DMS114 treated with DMSO at 0.1 percent for 48 hours (cell line): ENCODE measurements around the gene CAPN8.

Source experiments
- DNase-seq: peaks from one replicate; lab custom pipeline; 2025; ENCODE audit not compliant: unreplicated experiment; lab: John Stamatoyannopoulos, UW

Gene CAPN8

GRCh38 chr1:223620297-223620897, 45.1 kb downstream of the CAPN8 start:
- no peak for DNase-seq

GRCh38 chr1:223618680-223619079, 46.8 kb downstream of the CAPN8 start:
- DNase-seq: no peak

GRCh38 chr1:223617323-223618070, 48.0 kb downstream of the CAPN8 start:
- DNase-seq: no peak

- DNase-seq: no peak
These were observed 48.9 kb downstream of the CAPN8 start for GRCh38 chr1:223616586-223616985.

DNA sequence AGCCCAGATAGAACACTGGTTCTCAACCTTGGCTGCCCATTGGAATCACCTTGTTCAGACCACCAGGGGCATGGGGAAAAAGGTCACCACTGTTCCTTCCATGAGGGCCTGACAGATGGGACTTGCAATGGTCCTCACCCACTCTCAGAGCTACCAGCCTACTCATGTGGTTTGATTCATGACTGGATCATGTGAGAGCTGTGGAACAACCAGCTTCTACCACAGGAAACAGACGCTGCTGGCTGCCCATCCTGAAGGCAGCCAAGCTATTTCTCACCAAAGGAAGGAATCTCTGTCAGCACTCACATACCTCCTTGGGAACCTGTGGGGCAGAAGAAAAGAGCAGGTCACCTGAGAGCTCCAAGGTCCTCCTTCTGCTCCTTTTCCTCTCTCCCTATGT, 53.6 kb downstream of the CAPN8 start:
- no peak for DNase-seq

- no peak for DNase-seq
These were observed 55.5 kb downstream of the CAPN8 start for GRCh38 chr1:223609977-223610376.

DNA sequence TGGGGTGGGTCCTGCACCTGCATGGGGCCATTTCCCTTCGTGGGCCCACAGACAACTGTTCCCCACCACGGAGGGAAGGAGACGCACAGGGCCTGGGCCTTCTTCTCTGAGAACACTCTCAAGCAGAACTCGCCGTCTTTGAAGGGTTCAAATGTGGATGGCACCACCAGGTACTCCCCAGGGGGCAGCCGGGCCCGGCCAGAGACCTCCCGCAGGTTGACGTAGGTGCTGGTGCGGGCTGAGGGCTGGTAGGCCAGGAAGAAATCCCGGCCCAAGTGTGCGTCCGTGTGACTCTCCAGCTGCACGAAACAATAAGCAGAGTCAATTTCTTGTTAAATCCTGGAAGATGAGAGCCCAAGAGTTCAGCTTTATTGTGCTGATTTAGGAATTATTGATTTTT, 56.4 kb downstream of the CAPN8 start:
- DNase-seq: no peak

- no peak for DNase-seq
These were observed 107.0 kb downstream of the CAPN8 start for GRCh38 chr1:223558512-223558911.

GRCh38 chr1:223557130-223557475, 108.4 kb downstream of the CAPN8 start:
- no peak for DNase-seq

DNA sequence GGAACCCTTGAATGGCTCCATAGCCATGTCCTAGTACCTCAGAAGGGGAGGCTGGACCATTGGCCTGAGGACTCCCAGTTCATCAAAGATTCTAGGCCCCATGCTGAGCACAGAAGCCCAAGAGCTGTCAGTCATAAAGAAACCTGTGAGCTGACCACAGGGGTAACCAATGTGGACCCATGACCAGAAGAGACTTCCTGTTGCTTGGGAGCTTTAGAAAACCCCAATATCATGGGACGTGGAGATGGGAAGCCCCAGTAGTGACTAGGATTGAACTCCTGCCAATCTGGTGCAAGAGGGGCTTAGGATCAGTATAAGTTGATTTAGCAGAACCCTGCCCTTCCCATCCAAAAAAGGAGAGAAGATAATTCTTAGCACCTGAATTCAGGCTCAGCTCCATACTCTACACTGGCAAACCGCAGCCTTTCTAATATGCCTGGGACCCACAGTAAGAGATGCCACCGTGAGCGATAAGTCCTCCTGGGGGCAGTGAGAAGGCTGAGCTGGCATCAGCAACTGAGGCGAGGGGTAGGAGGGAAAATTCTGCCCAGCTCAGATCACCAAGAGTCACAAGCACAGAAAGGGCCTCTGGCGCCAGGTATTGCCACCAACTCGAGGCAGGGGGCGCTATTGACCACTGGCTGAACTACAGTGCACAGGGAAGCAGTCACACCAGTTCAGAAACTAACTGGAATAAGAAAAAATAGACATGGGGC, 108.9 kb downstream of the CAPN8 start:
- DNase-seq: no peak

GRCh38 chr1:223553957-223554356, 111.5 kb downstream of the CAPN8 start:
- no peak for DNase-seq

GRCh38 chr1:223551610-223552009, 113.9 kb downstream of the CAPN8 start:
- no peak for DNase-seq

GRCh38 chr1:223549740-223550139, 115.8 kb downstream of the CAPN8 start:
- DNase-seq: no peak

DNA sequence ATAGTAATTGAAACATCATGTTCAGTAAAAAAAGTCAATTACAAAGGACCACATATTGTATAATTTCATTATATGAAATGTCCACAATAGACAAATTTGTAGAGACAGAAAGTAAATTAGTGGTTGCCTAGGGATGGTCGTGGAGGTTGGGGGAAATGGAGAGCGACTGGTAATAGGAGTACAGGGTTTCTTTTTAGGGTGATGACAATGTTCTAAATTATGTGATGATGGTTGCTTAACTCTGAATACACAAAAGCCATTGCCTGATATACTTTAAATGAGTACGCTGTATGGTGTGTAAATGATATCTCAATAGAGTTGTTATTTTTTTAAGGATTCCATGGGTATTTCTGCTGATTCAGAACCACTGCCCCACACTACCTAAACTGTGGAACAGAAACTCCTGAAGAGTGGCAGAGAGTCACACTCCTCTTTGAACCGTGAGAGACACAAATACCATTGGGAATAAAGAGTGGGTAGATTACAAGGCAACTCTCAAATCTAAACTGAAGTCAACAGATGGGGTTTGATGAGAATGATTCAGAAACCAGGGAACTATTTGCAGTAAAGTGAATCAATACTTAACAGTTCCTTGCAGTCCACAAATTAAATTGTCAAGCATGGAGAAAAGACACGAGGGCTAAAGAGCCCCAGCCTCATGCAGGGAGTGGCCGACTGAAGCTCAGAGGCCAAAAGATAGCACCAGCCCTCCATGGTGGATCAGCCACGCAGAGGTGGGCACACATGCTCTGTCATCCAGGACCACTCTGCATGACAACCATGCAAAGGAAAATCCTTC, 118.0 kb downstream of the CAPN8 start:
- no peak for DNase-seq

- DNase-seq: no peak
These were observed 120.2 kb downstream of the CAPN8 start for GRCh38 chr1:223545343-223545742.

DNA sequence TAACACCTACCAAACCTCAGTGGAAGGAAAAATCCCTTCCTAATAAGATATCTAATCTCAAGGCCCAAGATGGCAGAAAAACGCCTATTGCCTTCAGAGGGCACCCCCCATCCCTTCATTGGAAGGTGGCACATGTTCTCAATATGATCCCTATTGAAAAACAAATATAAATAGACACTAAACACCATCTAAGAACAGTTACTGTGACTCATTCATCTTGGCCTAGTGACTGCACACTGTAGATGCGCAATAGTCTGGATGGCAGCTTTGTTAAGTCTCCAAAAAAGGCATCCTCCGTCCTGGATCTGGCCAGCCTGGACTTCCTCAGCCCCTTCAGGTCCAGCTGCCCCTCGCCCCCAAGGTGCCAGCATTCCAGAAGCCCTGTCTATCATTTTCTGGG, 121.9 kb downstream of the CAPN8 start:
- no peak for DNase-seq

DNA sequence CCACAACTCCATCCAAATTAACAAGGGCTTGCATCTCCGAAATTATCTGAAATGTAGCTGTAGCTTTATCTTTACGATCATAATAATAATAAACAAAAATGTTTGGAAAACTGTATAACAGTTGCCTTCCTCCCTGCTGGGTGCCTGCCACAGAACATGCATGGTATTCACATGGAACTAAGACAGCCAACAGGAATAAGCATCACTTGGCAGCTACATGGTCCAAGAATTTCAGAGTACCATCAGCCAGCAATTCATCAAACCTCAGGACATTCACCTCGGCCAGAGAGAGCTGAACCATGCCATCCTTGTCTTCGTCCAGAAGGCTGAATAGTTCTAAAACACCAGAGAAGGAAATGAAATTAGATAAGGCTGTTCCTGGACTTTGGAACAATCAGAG, 122.7 kb downstream of the CAPN8 start:
- no peak for DNase-seq

DNA sequence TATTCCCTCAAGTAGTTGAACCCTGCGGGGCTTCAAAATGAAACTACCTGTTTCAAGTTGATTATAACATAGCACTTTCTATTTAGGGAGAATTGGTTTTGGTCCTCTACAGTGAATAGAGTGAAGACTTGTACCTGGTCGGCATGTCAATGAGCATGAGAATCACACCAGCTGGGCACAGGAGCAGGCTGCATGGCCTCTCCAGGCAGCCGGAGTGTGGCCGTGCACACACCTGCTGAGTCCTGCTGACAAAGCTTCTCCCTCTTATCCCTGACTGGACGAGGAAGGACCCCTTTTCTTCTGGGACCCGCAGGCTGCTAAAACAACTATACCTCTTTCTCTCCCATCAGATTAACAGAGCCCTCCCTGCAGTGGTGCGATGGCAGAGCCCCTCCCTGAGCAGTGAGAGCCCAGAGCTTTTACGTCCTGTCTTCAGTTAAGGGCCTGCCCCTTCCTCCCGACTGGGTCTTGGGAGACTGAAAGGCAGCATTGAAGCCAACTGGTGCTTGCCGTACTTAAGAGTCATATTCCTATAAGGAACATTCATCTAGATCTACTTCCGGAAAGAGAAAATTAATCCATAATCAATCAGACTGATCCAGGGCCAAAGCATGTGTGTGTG, 124.9 kb downstream of the CAPN8 start:
- no peak for DNase-seq

GRCh38 chr1:223539750-223540149, 125.8 kb downstream of the CAPN8 start:
- no peak for DNase-seq

DNA sequence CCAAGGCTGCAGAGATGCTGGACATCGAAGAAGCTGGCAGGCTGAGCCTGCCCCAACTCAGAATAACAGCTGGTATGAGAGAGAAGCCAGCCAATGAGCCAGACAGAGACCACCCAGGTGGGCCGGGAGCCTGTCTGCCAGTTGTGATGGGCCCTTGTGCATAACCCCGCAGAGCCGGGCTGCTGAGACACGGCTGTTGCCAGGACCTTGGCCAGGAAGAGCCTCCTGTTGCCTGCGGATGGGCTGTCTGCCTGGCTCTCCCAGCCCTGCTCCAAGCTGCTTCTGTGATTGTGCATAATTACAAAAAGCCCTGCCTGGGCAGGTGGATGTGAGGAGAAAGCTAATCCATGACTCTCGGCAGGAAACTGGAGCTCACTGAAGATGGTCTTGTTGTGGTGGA, 126.5 kb downstream of the CAPN8 start:
- DNase-seq: no peak

GRCh38 chr1:223535319-223535718, 130.2 kb downstream of the CAPN8 start:
- DNase-seq: no peak
